GM13977 (cell line): ENCODE measurements around the gene LSG1.

Experiments used
- DNase-seq: peaks from one replicate; pipeline ENCODE4 v3.0.0; 2012; ENCODE audit warnings: low spot score
- in situ Hi-C: fragments of 300-500 bp; cut with MboI; formaldehyde crosslinking; loops from one replicate; pipeline ENCODE4 v1.12.0; 2022; ENCODE audit warnings: low sequenced_read_pairs, low pct_unique_long_range_greater_than_20kb, mixed read lengths, inconsistent platforms; ENCODE audit not compliant: unreplicated experiment
- TF ChIP-seq, protein P1 (sequence below): IDR thresholded peaks from 2 replicates; pipeline ENCODE4 v1.5.1; 2012; ENCODE audit warnings: mild to moderate bottlenecking, control low read depth; ENCODE audit not compliant: insufficient read depth; ENCODE audit errors: extremely low read depth, missing control alignments

The LSG1 gene

DNA sequence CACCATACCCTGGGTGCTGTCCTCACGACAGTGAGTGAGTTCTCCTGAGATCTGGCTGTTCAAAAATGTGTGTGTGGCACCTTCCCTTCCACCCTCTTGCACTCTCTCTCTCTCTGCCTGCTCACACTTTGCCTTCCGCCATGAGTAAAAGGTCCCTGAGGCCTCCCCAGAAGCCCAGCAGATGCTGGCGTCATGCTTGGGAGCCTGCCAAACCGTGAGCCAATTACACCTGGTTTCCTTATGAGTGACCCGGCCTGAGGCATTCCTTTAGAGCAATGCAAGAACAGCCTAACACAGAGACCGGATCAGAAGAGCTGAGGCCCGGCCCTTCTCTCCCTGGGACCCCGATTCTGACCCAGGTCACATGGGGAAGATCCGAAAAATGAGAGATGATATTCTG lies 54.2 kb downstream of the LSG1 start:
- in situ Hi-C loops = no loop called here
- no peak for DNase-seq
- TF ChIP-seq, protein P1, sequence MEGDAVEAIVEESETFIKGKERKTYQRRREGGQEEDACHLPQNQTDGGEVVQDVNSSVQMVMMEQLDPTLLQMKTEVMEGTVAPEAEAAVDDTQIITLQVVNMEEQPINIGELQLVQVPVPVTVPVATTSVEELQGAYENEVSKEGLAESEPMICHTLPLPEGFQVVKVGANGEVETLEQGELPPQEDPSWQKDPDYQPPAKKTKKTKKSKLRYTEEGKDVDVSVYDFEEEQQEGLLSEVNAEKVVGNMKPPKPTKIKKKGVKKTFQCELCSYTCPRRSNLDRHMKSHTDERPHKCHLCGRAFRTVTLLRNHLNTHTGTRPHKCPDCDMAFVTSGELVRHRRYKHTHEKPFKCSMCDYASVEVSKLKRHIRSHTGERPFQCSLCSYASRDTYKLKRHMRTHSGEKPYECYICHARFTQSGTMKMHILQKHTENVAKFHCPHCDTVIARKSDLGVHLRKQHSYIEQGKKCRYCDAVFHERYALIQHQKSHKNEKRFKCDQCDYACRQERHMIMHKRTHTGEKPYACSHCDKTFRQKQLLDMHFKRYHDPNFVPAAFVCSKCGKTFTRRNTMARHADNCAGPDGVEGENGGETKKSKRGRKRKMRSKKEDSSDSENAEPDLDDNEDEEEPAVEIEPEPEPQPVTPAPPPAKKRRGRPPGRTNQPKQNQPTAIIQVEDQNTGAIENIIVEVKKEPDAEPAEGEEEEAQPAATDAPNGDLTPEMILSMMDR = no peak

DNA sequence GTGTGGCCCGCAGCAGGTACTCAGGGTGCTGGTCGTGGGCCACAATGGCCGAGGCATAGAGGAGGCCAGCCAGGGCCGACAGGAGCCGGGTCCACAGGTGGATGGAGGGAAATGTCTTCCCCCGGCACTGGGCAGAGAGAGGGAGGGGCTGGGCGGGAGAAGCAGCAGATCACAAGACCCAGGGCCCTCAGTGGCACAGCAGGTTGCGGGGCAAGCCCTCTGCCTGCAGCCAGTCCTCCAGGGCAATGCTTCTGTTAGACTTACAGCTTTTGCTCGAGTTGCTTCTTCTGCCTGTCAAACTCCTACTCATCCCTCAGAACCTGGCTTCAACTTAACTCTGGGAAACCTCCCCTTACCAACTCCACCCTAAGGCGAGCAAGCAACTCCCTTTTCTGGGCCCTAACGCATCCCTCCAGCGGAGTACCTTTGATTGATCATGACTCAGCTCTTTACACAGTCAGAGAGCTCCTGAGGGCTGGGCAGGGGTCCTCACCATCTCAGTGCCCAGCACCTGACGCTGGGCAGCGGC lies 54.8 kb downstream of the LSG1 start:
- TF ChIP-seq, protein P1 = no peak
- in situ Hi-C loops = no loop called here
- no peak for DNase-seq

DNA sequence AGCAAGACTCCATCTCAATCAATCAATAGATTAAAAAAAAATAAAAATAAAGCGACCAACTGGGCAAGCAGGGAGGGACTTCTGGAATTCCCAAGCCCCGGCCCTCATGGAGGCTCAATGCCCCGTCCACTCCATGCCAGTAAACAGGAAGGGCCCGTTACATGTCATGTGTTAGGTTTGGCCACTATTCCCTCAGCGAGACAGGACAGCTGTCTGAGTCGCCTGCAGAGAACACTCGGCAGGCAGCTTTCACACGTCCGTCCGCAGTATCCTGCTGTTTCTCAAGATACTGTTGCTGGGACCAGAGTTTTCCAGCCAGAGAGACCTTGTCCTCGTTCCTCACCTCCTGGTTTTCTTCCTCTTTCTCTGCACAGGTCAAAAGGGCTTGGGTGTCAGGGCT lies 56.8 kb downstream of the LSG1 start:
- TF ChIP-seq, protein P1 = no peak
- no peak for DNase-seq
- in situ Hi-C loops = no loop called here

DNA sequence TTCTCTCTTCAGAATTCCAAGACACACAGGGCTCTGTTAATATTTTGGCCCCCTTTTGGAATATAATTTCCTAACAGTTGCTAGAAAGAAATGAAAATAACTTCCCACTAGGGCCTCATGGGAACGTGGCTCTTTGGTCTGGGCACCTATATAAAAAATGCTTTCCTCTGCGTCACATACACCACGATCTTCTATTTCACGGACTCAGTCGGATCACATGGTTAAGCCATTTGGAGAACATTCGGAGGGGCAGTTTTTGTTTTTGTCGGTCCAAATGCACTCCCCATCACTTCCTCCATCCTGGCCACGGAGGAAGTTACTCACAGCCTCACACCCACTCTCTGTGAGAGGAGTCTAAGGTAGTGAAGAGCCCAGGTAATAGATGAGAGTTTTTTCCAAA lies 59.8 kb downstream of the LSG1 start:
- in situ Hi-C loops = no loop called here
- no peak for DNase-seq
- TF ChIP-seq, protein P1 = no peak

DNA sequence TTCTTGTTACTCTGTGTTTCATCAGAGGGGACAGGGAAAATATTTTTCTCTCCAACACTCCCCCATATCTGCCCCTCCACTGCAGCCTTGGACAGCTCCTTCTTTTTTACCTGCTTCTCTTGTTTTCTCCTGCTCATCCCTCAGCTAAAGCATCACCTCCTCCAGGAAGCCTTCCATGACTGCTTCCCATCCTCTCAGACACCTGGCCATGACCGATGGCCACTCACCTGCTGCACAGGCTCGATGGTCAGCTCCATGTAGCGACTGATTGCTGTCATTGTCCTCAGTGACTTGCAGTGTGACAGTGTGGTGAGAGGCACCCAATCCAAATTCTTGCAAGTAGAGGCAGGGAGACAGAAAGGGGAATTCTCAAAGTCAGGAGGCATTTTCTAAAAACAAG lies 61.3 kb downstream of the LSG1 start:
- no peak for DNase-seq
- in situ Hi-C loops = no loop called here
- TF ChIP-seq, protein P1 = no peak

DNA sequence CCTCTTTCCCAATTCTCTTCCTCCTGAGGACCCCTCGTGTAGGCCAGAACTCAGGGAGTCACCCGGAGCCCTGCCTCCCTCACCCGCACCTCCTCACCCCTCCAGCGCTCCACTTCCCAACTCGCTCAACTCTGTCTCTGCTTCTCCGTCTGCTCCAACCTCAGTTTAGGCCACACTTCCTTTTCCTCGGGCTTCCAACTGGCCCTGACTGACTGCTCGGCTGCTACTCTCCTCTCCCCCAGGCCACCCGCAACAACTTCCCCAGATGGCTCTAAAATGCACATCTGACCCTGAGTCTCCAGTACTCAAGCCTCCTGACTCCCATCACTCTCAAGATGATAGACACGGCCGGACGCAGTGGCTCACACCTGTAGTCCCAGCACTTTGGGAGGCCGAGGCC lies 62.4 kb downstream of the LSG1 start:
- in situ Hi-C loops = no loop called here
- TF ChIP-seq, protein P1 = no peak
- no peak for DNase-seq

DNA sequence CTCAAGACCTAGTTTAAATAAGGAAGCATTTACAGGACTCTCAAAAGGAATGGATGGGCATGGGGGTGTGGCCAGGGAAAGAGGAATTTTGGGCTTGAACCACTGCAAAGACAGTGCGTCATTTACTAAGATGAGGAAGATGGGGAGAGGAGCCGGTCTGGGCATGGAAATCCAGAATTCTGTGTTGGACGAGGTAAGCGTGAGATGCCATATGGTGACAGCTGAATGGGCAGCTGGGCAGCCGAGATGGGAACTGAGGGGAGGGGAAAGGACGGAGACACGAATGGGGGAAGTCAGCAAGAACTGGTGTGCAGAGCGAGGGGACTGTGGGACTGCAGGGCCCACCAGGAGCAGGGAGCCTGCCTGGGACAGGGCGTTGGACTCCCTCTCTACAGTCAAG lies 63.0 kb downstream of the LSG1 start:
- in situ Hi-C loops = no loop called here
- no peak for DNase-seq
- TF ChIP-seq, protein P1 = no peak
